Measurements from ENCODE around the gene LGR6. TPM values are rescaled to one million over a fixed set of nuclear protein-coding genes. Genes with fewer than 3 reads are reported as not detected.

Gene LGR6
- total and polyA plus RNA-seq, 12 donors, result 0.06 to 1.0 (median 0.18) TPM; not detected in 3

- no peaks in the 10 kb centered on the region for H3K4me1 ChIP-seq (replicated peaks in 1 of 2)
- H3K27ac ChIP-seq, result no peak overlapping the region
- H3K27me3 ChIP-seq, result peaks cover 5% of the 10 kb centered on the region
These were observed 9.8 kb downstream of the LGR6 start for GRCh38 chr1:202203238-202204039.

DNA sequence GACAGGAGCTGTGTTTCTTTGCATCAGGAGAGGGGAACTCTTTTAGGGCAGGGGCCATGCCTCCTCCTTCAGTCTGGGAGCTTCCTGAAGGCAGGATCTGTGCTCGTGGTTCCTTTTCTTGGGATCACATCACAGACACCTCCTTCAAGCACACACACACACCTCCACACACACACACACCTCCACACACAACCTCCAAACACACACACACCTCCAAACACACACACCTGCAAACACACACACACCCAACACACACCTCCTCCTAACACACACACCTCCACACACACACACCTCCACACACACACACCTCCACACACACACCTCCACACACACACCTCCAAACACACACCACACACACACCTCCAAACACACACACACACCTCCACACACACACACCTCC lies 10.5 kb downstream of the LGR6 start:
- Histone ChIP-seq H3K4me1 (replicated peaks in 1 of 2) (no peaks in the 10 kb centered on the region), H3K27me3 (peaks cover 5% of the 10 kb centered on the region), H3K4me3 (no peak overlapping the region), H3K27ac (no peak overlapping the region), H3K9me3 (replicated peaks in 1 of 3) (no peaks in the 10 kb centered on the region), H3K36me3 (replicated peaks in 1 of 2) (no peaks in the 10 kb centered on the region)
- intact Hi-C loops (cut with DNase I), result no loop called here
- TF ChIP-seq CTCF (IDR thresholded peaks at IDR 0.05), result no peak
- TF ChIP-seq POLR2A (IDR thresholded peaks at IDR 0.05), result no peak
- DNase-seq, result no peak
- WGBS, 4 donors, result 53 to 69% (median 57%) methylated on average over 1 of the region's 1 CpG

More at GRCh38 chr1:202203238-202204039, 9.8 kb downstream of the LGR6 start:
- TF ChIP-seq CTCF (IDR thresholded peaks at IDR 0.05) (no peak), POLR2A (IDR thresholded peaks at IDR 0.05) (no peak)
- 77 to 84% (median 79%) methylated on average over 13 of the region's 13 CpGs for WGBS, 4 donors
- Histone ChIP-seq H3K9me3 (replicated peaks in 1 of 3) (no peaks in the 10 kb centered on the region), H3K36me3 (replicated peaks in 1 of 2) (no peaks in the 10 kb centered on the region), H3K4me3 (no peak overlapping the region)
- intact Hi-C loops (cut with DNase I), result no loop called here
- no peak for DNase-seq

DNA sequence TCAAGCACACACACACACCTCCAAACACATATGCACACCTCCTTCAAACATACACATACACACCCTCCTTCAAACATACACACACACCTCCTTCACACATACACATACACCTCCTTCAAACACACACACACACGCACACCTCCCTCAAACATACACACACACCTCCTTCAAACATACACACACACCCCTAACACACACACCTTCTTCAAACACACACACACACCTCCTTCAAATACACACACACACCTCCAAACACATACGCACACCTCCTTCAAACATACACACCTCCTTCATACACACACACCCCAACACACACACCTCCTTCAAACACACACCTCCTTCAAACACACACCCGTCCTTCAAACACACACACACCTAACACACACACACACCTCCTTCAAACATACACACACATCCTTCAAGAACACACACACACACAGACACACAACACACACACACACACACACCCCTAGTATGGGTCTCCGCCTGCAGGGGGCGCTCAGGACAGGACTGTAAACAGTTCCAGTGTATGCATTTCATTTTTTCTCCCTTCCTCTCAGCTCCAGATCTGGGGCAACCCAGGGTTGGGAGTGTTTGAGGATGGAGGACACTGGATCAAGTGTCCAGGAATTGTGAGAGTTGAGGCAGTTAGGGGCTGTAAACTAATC lies 12.1 kb downstream of the LGR6 start:
- 40 to 66% (median 50%) methylated on average over 5 of the region's 5 CpGs for WGBS, 4 donors
- Histone ChIP-seq H3K27ac (no peak overlapping the region), H3K36me3 (replicated peaks in 1 of 2) (no peaks in the 10 kb centered on the region), H3K4me3 (no peak overlapping the region), H3K4me1 (replicated peaks in 1 of 2) (no peaks in the 10 kb centered on the region), H3K27me3 (peaks cover 5% of the 10 kb centered on the region), H3K9me3 (replicated peaks in 1 of 3) (no peaks in the 10 kb centered on the region)
- intact Hi-C loops (cut with DNase I), result no loop called here
- peak in 2 of 7 donors; percentile 30 to 48 for DNase-seq
- no peak for TF ChIP-seq POLR2A (IDR thresholded peaks at IDR 0.05)
- peak in 4 of 6 experiments; percentile 13 to 44 (median 27) for TF ChIP-seq CTCF (IDR thresholded peaks at IDR 0.05)

DNA sequence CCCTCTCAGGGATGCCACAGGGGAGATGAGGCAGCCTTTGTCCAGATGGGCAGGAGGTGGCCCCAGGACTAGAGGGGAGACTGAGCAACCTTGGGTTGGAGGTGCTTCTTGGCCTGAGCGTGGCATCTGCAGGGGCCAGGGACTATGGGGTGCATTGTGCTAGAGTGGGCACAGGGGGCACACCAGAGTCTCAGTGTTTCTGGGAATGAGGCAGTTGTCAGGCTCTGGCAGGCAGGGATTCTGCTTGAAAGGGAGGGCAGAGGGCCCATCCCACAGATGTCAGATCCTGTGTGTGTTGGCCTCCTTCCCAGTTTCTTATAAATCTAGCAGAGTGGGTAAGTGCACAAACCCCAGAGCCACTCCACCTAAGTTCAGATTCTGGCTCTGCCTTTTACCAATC lies 13.7 kb downstream of the LGR6 start:
- Histone ChIP-seq H3K36me3 (replicated peaks in 1 of 2) (no peaks in the 10 kb centered on the region), H3K27me3 (peaks cover 5% of the 10 kb centered on the region), H3K27ac (no peak overlapping the region), H3K4me1 (replicated peaks in 1 of 2) (no peaks in the 10 kb centered on the region), H3K9me3 (replicated peaks in 1 of 3) (no peaks in the 10 kb centered on the region), H3K4me3 (no peak overlapping the region)
- DNase-seq, result no peak
- TF ChIP-seq CTCF (IDR thresholded peaks at IDR 0.05) (no peak), POLR2A (IDR thresholded peaks at IDR 0.05) (no peak)
- 33 to 46% (median 41%) methylated on average over 1 of the region's 1 CpG for WGBS, 4 donors
- intact Hi-C loops (cut with DNase I), result no loop called here
